HG02610 (cell line): ENCODE results near the gene COL20A1.
"Not testable (repeated sequence)": the region's sequence is repeated elsewhere in the genome, so short reads cannot be mapped to it uniquely, and the experiment has no call there.

Experiments used
- ATAC-seq: cut with Tn5 transposase; IDR thresholded peaks from one replicate; pipeline ENCODE4 v1.9.1; 2021; ENCODE audit warnings: mild to moderate bottlenecking, moderate library complexity; ENCODE audit not compliant: unreplicated experiment

COL20A1 gene

DNA sequence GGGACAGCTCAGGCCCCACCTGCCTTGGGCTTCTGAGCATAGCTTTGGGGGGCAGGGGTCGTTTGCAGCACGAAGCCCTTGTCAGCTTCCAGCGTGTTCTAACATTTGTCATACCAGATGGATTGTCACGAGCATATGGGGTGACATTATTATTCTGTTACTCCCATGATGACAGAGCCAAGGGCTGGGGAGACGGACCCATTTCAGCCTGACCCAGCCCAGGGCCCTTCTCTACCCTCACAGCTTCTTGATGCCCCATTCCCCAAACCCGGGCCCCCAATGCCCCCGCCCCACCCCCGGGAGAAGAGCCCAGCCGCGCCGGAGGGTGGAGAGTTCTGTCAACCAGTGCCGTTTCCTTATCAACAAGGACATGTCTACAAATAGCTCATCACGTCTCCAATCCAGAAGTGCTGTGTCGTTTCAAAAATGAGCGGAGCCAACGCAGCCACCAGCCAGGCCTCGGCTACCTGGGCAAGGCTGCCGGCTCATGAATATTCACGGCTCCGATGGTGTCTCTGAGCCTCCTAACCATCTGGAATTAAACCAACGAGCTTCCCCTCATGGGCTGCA is 77.7 kb downstream of the COL20A1 start:
- no peak for ATAC-seq

DNA sequence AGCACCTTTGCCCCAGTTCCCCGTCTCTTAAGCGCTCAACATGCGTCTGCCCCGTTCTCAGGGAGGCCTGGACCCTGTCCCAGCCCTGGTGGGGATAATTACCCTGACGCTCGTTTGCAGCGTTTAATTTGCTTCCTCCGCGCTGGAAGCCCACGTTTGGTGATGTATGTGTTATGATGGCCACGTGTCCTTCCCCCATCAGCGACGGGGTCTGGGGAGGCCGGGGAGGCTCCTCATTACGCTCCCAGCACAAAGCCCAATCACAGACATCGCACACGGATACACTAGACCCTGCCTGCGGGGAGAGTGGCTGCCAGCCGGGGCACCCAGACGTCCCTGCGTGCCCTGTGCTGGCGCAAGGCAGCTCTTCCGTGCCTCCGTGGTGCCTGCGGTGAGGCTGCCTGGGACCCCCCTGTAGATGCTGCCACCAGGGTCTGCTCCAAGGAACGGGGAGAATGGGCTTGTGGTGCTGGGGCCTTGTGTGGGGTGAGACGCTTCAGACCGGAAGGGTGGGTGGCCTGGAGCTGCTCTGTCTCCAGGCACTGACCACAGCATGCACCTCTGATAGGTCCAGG is 78.4 kb downstream of the COL20A1 start:
- no peak for ATAC-seq

DNA sequence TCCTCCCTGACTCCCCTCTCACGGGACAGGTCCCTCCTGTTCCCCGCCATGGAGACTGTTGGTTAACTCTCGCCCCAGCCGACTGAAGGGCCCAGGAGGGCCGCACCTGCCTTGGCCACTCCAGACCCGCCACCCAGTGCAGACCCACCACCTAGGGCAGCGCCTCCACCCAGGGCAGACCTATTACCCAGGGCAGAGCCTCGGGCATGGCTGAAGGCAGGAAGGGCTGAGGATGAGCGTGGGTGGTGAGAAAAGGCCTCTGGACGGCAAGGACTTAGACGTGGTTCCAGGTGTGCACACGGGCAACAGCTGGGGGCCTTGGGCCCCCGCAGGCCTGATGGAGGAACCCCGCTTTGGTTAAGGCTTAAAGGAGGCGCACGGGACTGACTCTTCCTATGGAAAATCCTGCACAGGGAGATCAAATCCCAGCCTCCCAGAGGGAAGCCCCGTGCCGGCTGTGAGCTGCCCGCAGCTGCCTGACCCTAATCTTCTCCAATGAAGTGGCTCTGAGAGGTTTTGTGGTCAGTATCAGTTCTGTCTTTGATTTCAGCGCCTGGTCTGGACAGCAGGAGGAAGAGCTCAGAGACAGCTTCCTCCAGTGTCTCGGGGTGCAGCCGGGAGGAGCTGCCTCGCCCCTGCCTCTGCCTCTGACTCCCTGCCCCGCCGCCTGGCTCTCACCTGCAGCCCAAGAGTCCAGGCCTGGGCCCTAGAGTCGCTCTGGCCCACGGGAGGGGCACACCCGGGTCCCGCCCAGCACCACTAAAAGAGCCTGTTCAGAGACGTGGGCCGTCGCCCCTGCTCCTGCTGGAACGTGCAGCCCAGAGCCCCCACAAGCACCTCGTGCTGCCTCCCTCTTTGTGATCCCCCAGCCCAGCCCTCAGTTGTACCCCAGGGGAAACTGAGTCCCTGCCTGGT is 80.2 kb downstream of the COL20A1 start:
- ATAC-seq, result no peak

GRCh38 chr20:63373996-63374395 is 81.0 kb downstream of the COL20A1 start:
- no peak for ATAC-seq

DNA sequence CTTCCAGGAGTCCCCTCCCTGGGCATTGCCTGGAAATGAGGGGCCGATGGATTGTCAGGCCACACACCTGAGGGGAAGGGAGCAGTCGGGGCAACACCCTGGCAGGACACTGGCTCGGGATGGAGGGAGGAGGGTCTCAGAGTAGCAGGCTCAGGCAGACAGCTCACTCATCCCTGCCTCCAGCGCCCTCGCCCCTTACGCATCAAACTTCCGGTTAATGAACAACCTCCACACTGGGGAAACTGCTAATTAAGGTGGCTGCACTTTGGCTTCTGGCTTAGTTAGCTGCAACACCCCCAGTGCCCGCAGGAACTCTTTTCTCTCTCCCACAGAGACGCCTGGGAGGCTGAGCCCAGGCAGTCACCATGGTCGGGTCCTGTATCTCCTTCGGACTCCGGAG is 81.5 kb downstream of the COL20A1 start:
- ATAC-seq, result no peak

GRCh38 chr20:63375438-63375837 is 82.5 kb downstream of the COL20A1 start:
- no peak for ATAC-seq

DNA sequence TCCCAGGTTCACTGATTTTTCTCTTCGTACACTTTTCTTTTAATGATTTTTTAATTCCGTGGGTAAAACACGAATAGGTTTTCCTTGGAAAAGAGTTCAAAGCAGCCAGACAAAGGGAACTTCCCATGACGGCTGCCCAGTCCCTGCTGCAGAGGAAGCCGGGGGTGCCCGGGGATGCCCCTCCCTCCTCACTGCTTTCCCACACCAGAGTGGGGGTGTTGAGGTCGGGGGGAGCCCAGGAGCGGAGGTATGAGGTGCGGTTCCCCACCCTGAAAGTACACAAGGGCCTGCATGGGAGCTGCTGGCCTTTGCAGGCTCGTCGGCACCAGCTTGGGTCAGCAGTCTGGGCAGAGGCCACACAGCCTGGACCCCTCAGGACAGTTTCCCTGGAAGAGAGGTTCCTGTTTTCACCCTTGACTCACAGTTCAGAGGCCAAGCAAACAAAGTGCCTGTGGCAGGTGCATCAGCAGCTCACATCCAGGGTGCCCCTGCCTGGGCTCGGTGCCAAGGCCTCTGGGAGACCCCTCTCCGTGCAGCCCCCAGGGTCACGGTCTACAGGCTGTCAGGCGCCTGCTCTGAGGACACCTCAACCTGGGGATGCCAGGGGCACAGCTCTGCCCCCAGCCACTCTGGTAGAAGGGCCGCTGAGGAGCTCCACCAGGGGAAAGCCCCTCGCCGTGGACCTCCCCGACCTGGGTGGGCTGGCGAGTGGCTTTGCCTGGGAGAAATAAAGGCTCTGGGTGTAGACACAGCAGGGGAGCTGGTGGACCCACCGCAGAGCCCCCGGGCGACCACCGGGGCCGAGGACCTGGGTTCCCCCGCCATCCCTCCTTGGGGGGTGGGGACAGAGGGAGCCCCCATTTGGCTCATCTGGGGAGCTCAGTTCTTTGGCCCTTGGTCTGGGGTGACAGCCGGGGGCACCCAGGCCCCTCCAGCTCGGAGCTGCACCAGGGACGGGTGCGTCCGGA is 83.6 kb downstream of the COL20A1 start:
- no peak for ATAC-seq

GRCh38 chr20:63377256-63377941 is 84.4 kb downstream of the COL20A1 start:
- no peak for ATAC-seq

GRCh38 chr20:63377951-63378381 is 85.0 kb downstream of the COL20A1 start:
- ATAC-seq, result no peak

- ATAC-seq, result no peak
Observed at GRCh38 chr20:63378626-63379025, 85.6 kb downstream of the COL20A1 start.

- ATAC-seq, result no peak
Observed at GRCh38 chr20:63379296-63379695, 86.3 kb downstream of the COL20A1 start.

- ATAC-seq, result not testable (repeated sequence)
Observed at GRCh38 chr20:63379872-63380271, 86.9 kb downstream of the COL20A1 start.

DNA sequence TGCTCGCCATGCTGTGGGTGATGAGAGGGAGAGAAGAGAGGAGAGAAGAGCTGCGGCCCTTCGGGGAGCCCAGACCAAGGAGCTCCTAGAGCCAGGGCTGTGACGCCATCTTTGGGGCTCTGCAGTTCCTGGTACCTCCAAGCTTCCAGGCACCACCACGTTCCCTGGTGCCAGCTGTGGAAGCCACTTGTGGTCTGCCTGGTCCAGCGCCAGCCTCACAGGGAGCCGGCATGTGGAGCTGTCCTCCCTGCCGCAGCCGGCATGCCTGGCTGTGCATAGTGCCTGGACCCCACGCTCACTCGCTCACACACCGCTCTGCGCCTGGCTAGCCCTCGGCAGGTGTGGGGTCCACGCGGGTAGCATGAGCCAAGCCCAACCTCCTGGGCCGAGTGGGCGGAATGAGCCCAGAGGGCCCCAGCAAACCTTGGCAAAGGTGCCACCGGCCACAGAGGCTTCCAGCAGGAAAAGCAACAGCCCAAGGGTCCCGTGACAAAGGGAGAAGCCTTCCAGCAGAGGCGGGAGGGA is 87.4 kb downstream of the COL20A1 start:
- no peak for ATAC-seq

- no peak for ATAC-seq
Observed at GRCh38 chr20:63381781-63382431, 88.9 kb downstream of the COL20A1 start.

DNA sequence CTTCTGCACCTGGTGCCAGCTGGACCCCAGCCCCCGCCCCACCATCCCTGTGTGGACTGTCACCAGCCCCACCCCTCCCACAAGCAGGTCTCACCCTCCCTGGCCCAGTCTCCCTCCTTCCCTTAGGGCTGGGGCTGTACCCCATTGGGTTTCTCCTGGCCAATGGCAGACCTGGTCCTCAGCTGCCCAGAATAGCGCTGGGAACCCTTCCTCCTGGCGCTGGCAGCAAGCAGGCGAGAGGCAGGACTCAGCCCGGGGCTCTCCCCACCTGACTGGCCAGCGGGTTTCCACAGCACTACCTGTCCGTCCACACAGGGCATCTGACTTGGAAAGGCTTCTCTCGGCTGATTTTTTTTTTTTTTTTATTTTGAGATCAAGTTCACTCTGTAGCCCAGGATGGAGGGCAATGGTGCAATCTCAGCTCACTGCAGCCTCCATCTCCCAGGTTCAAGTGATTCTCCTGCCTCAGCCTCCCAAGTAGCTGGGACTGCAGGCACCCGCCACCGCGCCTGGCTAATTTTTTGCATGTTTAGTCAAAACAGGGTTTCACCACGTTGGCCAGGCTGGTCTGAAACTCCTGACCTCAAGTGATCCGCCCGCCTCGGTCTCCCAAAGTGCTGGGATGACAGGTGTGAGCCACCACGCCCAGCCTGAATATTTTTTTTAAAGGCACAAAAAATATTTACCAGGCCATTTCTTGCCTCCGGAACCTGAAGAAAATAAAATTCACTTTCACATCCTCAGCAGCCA is 89.7 kb downstream of the COL20A1 start:
- ATAC-seq, result no peak

GRCh38 chr20:63383556-63383955 is 90.6 kb downstream of the COL20A1 start:
- ATAC-seq, result no peak

DNA sequence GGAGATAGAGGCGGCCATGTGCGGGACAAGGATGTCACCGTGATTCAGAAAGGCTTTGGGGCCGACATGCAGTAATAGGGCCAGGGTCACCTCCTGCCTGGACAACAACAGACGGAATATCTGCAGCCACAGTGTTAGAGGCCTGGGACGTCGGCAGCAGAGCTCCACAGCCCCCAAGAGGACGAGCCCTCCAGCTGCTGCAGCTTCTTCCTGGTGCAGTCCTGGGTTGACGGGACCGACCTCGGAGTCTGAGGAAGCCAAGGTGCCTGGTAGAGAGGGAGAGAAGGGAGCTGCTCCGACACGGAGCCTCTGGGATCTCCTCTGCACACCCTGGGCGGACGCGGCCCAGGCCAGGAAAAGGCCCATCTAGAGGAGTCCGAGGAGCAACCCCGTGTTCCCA is 91.3 kb downstream of the COL20A1 start:
- no peak for ATAC-seq
